Mesendoderm (in vitro differentiated cells): ENCODE results near the gene RAPGEF4.

Experiments used
- DNase-seq: peaks from one replicate; pipeline ENCODE4 v3.0.0; 2013
- H2AK5ac ChIP-seq: 2 replicates; pipeline ENCODE4 v1.6.1; 2013; ENCODE audit warnings: low read length, inconsistent platforms
- H2BK120ac ChIP-seq: 2 replicates; pipeline ENCODE4 v1.6.1; 2013; ENCODE audit warnings: low read depth, mild to moderate bottlenecking, low read length, moderate library complexity, mixed read lengths
- H2BK15ac ChIP-seq: replicated peaks from 2 replicates; pipeline ENCODE4 v1.6.1; 2013; ENCODE audit warnings: low read depth, mild to moderate bottlenecking, moderate library complexity
- H2BK5ac ChIP-seq: 2 replicates; pipeline ENCODE4 v1.6.1; 2013; ENCODE audit warnings: low read length, inconsistent platforms
- H3K18ac ChIP-seq: 2 replicates; pipeline ENCODE4 v1.6.1; 2013; ENCODE audit warnings: mild to moderate bottlenecking, low read length, mixed read lengths
- H3K23ac ChIP-seq: one replicate; pipeline ENCODE4 v1.6.1; 2013; ENCODE audit warnings: low read length
- H3K27ac ChIP-seq: 2 replicates; pipeline ENCODE4 v1.5.1; 2013; ENCODE audit warnings: low read depth, mild to moderate bottlenecking, inconsistent platforms, low read length, moderate library complexity
- H3K27me3 ChIP-seq: 2 replicates; pipeline ENCODE4 v1.6.1; 2013; ENCODE audit warnings: low read length, control low read depth, mild to moderate bottlenecking, inconsistent platforms; ENCODE audit not compliant: insufficient read depth, poor library complexity
- H3K36me3 ChIP-seq: 2 replicates; pipeline ENCODE4 v1.6.1; 2013; ENCODE audit warnings: low read length, inconsistent platforms; ENCODE audit not compliant: control insufficient read depth, insufficient read depth
- H3K4ac ChIP-seq: one replicate; pipeline ENCODE4 v1.6.1; 2013; ENCODE audit warnings: low read depth, mild to moderate bottlenecking, low read length, moderate library complexity
- H3K4me1 ChIP-seq: 2 replicates; pipeline ENCODE4 v1.6.1; 2013; ENCODE audit warnings: low read depth, low read length, inconsistent platforms; ENCODE audit not compliant: control insufficient read depth
- H3K4me2 ChIP-seq: 2 replicates; pipeline ENCODE4 v1.6.1; 2013; ENCODE audit warnings: low read length
- H3K4me3 ChIP-seq: 2 replicates; pipeline ENCODE4 v1.5.1; 2013; ENCODE audit warnings: mild to moderate bottlenecking, low read length
- H3K56ac ChIP-seq: one replicate; pipeline ENCODE4 v1.6.1; 2013; ENCODE audit warnings: low read length
- H3K79me1 ChIP-seq: 2 replicates; pipeline ENCODE4 v1.6.1; 2013; ENCODE audit warnings: low read length, inconsistent platforms
- H3K79me2 ChIP-seq: 2 replicates; pipeline ENCODE4 v1.6.1; 2013; ENCODE audit warnings: mild to moderate bottlenecking, low read length; ENCODE audit not compliant: control insufficient read depth, insufficient read depth
- H3K9ac ChIP-seq: 2 replicates; pipeline ENCODE4 v1.6.1; 2013; ENCODE audit warnings: low read length, inconsistent platforms
- H4K5ac ChIP-seq: one replicate; pipeline ENCODE4 v1.6.1; 2013; ENCODE audit warnings: low read length
- H4K8ac ChIP-seq: one replicate; pipeline ENCODE4 v1.6.1; 2013; ENCODE audit warnings: low read depth, mild to moderate bottlenecking, control low read depth, low read length, moderate library complexity
- WGBS: extraction: QIAGEN DNeasy Blood & Tissue Kit; methylation state at CpG from one replicate; pipeline ENCODE4 v1.1.7; 2013; ENCODE audit warnings: low lambda C conversion rate, missing lambda C conversion rate; ENCODE audit not compliant: insufficient coverage; ENCODE audit errors: extremely low coverage; 5-methylcytosine and 5-hydroxymethylcytosine counted together

RAPGEF4 gene

GRCh38 chr2:172926785-172927640 lies 191.4 kb downstream of the RAPGEF4 start:
- no peak overlapping the region for H3K4me3 ChIP-seq
- H4K8ac ChIP-seq, result no peak overlapping the region
- H4K5ac ChIP-seq, result no peak overlapping the region
- H3K79me2 ChIP-seq, result no peaks in the 10 kb centered on the region
- H2BK15ac ChIP-seq, result no peak overlapping the region
- no peak overlapping the region for H3K56ac ChIP-seq
- peaks cover 5% of the 10 kb centered on the region for H3K4me1 ChIP-seq
- no peaks in the 10 kb centered on the region for H3K27me3 ChIP-seq
- H3K18ac ChIP-seq, result no peak overlapping the region
- no CpG with 5 or more reads among the region's 7 CpGs for WGBS
- no peaks in the 10 kb centered on the region for H3K79me1 ChIP-seq
- no peak overlapping the region for H2AK5ac ChIP-seq
- H3K36me3 ChIP-seq, result no peaks in the 10 kb centered on the region
- no peak overlapping the region for H3K9ac ChIP-seq
- no peak overlapping the region for H3K4me2 ChIP-seq
- no peak overlapping the region for H3K23ac ChIP-seq
- H3K4ac ChIP-seq, result no peak overlapping the region
- H2BK5ac ChIP-seq, result no peak overlapping the region
- no peak overlapping the region for H3K27ac ChIP-seq
- H2BK120ac ChIP-seq, result no peak overlapping the region
- DNase-seq, result no peak

DNA sequence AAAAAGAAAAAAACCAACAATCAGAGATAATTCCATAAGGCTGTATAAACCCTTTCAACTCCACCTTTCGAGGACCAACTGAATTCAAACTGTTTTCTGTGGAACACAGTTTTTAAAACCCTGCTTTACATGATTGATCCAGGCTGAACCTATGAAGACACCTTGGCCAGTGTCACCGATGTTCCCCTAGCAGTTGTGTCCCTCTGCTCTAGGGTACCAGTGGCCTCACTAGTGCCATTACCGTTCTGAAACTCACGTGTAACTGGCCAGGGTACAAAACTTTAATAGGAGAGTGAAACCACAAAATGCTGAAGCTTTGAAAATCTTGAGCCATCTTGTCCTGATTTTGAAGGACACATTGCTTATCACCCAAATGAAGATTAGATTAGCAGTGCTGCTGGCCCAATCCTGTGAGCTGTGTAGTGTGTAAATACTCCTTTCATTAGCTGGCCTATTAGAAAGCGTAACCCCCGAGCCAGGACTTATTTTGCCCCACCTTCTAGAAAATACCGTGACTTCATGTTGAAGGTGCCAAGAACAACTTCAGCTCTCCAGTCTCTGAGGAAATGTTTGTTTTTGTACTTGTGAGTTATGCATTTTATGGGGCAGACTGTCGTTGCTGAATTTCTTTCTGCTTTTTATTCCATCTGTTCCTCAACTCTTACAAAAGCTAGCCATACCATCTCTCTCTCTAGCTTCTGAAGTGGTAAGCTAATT lies 192.2 kb downstream of the RAPGEF4 start:
- no CpG with 5 or more reads among the region's 8 CpGs for WGBS
- no peak overlapping the region for H3K4me2 ChIP-seq

DNA sequence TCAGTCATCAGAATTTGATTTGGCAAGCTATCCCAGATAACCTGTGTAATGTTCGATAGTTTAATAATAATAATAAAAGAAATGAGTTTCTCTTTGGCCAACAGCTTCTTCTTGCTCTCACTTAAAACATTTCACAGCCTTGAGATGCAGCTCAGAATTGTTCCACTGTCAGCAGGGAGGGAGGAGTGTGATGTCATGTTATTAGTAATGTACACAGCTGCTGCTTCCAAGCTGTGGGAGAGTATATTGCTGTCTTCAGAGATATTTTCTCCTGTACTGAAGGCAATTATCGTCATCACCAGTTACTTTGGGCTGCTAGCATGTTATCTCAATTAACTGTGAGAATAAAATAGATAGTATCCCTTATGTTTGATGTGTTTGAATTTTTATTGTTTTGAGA lies 193.1 kb downstream of the RAPGEF4 start:
- Histone ChIP-seq H2BK120ac (no peak overlapping the region), H3K4me3 (no peak overlapping the region), H3K4me2 (no peak overlapping the region), H2AK5ac (no peak overlapping the region), H3K27me3 (no peaks in the 10 kb centered on the region), H3K56ac (no peak overlapping the region), H3K9ac (no peak overlapping the region), H3K18ac (no peak overlapping the region), H4K5ac (no peak overlapping the region), H3K4me1 (peaks cover 5% of the 10 kb centered on the region), H3K23ac (no peak overlapping the region), H3K79me1 (no peaks in the 10 kb centered on the region), H2BK5ac (no peak overlapping the region), H3K36me3 (no peaks in the 10 kb centered on the region), H2BK15ac (no peak overlapping the region), H3K27ac (no peak overlapping the region), H4K8ac (no peak overlapping the region), H3K4ac (no peak overlapping the region), H3K79me2 (no peaks in the 10 kb centered on the region)
- no CpG with 5 or more reads among the region's 2 CpGs for WGBS
- DNase-seq, result no peak

More for the DNA sequence above, 192.2 kb downstream of the RAPGEF4 start:
- no peaks in the 10 kb centered on the region for H3K79me2 ChIP-seq
- H3K79me1 ChIP-seq, result no peaks in the 10 kb centered on the region
- H2BK15ac ChIP-seq, result no peak overlapping the region
- no peak overlapping the region for H3K4me3 ChIP-seq
- H3K27ac ChIP-seq, result no peak overlapping the region
- H3K36me3 ChIP-seq, result no peaks in the 10 kb centered on the region
- no peak overlapping the region for H2AK5ac ChIP-seq
- H4K8ac ChIP-seq, result no peak overlapping the region
- H2BK120ac ChIP-seq, result no peak overlapping the region
- no peak overlapping the region for H3K23ac ChIP-seq
- no peak for DNase-seq
- no peak overlapping the region for H3K18ac ChIP-seq
- no peaks in the 10 kb centered on the region for H3K27me3 ChIP-seq
- H4K5ac ChIP-seq, result no peak overlapping the region
- H2BK5ac ChIP-seq, result no peak overlapping the region
- H3K9ac ChIP-seq, result no peak overlapping the region
- no peak overlapping the region for H3K56ac ChIP-seq
- H3K4me1 ChIP-seq, result peaks cover 5% of the 10 kb centered on the region
- H3K4ac ChIP-seq, result no peak overlapping the region

GRCh38 chr2:172929644-172930043 lies 194.0 kb downstream of the RAPGEF4 start:
- no peak overlapping the region for H4K8ac ChIP-seq
- no CpG with 5 or more reads among the region's 2 CpGs for WGBS
- H4K5ac ChIP-seq, result no peak overlapping the region
- H3K4ac ChIP-seq, result no peak overlapping the region
- H3K79me2 ChIP-seq, result no peaks in the 10 kb centered on the region
- H3K23ac ChIP-seq, result no peak overlapping the region
- no peak overlapping the region for H3K9ac ChIP-seq
- no peaks in the 10 kb centered on the region for H3K36me3 ChIP-seq
- no peaks in the 10 kb centered on the region for H3K27me3 ChIP-seq
- no peak overlapping the region for H2BK5ac ChIP-seq
- H3K18ac ChIP-seq, result no peak overlapping the region
- H3K79me1 ChIP-seq, result no peaks in the 10 kb centered on the region
- H3K4me1 ChIP-seq, result peaks cover 5% of the 10 kb centered on the region
- no peak overlapping the region for H2AK5ac ChIP-seq
- no peak overlapping the region for H2BK15ac ChIP-seq
- H3K56ac ChIP-seq, result no peak overlapping the region
- no peak overlapping the region for H3K27ac ChIP-seq
- DNase-seq, result no peak
- no peak overlapping the region for H2BK120ac ChIP-seq
- H3K4me3 ChIP-seq, result no peak overlapping the region
- H3K4me2 ChIP-seq, result no peak overlapping the region

DNA sequence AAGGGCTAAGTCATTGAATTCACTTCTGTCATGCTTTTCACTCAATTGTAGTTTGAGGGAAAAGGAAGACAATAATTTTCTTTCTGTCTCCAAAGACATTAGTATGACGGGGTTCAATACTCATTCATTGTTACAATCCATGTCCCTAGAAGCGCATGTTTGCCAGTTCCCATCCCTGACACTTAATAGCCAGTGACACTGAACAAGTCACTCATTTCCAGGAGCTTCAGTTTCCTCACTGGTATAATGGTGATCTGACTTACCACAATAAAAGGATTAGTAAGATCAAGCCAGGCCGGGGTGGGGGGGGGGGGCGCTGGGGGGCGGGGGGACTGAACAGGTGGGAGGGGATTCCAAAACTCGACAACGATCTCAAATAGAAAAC lies 195.2 kb downstream of the RAPGEF4 start:
- no peak overlapping the region for H4K5ac ChIP-seq
- H3K27me3 ChIP-seq, result no peaks in the 10 kb centered on the region
- no CpG with 5 or more reads among the region's 7 CpGs for WGBS
- no peak overlapping the region for H3K4me2 ChIP-seq
- peaks cover 5% of the 10 kb centered on the region for H3K4me1 ChIP-seq
- no peak overlapping the region for H3K27ac ChIP-seq
- H3K79me2 ChIP-seq, result no peaks in the 10 kb centered on the region
- H3K4me3 ChIP-seq, result no peak overlapping the region
- no peak overlapping the region for H3K23ac ChIP-seq
- H3K79me1 ChIP-seq, result no peaks in the 10 kb centered on the region
- no peak overlapping the region for H2BK120ac ChIP-seq
- H3K9ac ChIP-seq, result no peak overlapping the region
- H2AK5ac ChIP-seq, result no peak overlapping the region
- H2BK5ac ChIP-seq, result no peak overlapping the region
- no peak overlapping the region for H3K18ac ChIP-seq
- DNase-seq, result no peak
- H3K36me3 ChIP-seq, result no peaks in the 10 kb centered on the region
- H3K4ac ChIP-seq, result no peak overlapping the region
- H3K56ac ChIP-seq, result no peak overlapping the region
- H4K8ac ChIP-seq, result no peak overlapping the region
- H2BK15ac ChIP-seq, result no peak overlapping the region
